HG02840 (cell line): ENCODE measurements around the gene IQSEC1.
A peak's percentile ranks its signal among the peaks of the same experiment; 100 is the strongest.

ENCODE experiments used
- ATAC-seq: cut with Tn5 transposase; IDR thresholded peaks from one replicate; pipeline ENCODE4 v1.9.1; 2021; ENCODE audit warnings: mild to moderate bottlenecking, moderate library complexity, moderate number of reproducible peaks; ENCODE audit not compliant: unreplicated experiment, low FRiP score

IQSEC1 gene

DNA sequence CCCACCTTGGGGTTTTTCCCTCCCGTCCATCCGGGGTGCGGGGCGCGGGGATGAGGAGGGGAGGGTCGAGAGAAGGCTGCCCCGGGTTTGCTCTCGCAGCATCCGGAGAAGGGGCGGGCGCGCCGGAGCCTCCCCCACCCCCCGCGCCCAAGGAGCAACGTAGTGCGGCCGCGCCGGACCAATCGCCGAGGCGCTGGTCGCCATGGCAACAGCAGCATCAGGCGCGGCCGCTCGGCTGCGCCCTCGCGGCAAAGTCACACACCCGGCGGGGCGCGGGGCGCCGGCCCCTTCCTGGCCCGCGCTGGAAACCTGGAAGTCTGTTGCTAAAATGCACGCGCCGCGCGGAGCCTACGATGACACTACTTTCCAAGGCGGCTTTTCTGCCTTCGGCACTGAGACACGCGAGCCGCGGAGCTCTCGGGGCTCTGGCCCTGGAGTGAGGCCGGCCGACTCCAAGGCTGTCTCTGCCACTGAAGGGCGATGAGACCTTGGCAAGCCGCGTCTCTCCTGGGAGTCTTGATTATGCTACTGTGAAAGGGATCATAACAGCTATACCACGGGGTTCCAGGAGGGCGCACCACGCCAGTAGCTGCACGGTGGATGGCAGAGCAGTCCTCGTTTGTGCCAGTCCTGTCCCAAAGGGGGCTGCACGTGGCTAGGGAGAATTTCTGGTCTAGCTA, at the start of gene IQSEC1:
Gene IQSEC1 (minus strand): TSS at position 104 of the 680 bp plus-strand sequence. CDS start 415 bp downstream, outside the sequence.
- no peak for ATAC-seq

DNA sequence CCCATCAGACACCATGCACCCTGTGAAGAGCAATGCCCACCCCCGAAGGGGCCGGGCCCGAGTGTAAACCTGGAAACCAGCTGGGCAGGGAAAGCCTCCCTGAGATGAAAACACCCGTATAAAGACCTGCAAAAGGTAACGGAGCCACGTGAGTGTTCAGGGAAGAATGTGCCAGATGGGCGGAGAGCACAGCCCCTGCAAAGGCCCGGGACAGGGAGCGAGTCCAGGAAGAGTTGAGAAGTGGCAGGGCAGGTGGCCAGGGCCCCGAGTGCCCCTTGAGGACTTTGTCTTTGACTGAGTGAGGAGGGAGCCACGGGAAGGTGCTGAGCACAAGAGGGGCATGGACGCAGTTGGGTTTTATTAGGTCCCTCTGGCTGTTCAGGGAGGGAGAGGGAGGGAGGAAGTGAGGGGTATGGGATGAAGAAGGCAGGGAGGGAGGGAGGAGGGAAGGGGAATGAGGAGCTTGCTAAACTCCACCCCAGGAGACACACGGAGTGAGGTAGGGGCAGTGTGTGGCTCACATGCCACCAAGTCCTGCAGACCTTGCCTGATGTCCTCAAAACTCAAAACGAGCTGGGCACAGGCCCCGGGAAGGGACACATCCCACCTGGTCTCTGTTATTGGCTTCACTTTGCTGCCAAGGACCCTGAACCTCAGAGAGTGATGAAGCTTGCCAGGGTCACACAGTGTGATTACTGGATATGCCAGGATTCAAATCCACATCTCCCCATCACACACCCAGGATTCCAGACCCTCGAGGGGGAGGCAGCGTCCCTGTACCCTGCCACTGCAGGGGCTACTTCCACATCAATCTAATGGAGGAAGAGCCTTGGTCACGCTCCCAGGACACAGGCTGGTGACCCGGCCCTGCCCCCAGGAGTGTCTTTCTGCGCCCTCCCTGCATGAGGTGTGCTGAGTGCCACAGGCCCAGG, 49.1 kb upstream of the IQSEC1 start:
- no peak for ATAC-seq

DNA sequence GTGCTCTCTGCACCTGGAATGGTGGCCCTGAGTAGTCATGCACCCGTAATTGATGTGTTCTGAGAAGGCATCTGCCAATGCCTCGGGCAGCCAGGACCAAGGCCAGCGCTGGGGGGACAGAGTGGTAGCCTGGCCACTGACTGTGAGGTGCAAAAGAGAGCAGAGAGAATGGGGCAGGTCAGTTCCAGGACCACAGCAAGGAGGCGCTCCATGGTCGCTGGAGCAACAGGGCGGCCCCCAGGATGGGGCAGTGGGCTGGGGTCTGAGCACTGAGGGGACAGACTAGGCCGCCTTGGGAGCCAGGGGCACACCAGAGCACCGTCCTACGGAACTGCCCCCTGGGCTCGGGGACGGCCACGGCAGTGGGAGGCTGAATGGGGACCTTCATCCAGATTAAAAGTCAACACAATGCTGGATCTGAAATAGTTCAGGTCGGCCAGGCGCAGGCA, 48.3 kb upstream of the IQSEC1 start:
- ATAC-seq, result no peak

DNA sequence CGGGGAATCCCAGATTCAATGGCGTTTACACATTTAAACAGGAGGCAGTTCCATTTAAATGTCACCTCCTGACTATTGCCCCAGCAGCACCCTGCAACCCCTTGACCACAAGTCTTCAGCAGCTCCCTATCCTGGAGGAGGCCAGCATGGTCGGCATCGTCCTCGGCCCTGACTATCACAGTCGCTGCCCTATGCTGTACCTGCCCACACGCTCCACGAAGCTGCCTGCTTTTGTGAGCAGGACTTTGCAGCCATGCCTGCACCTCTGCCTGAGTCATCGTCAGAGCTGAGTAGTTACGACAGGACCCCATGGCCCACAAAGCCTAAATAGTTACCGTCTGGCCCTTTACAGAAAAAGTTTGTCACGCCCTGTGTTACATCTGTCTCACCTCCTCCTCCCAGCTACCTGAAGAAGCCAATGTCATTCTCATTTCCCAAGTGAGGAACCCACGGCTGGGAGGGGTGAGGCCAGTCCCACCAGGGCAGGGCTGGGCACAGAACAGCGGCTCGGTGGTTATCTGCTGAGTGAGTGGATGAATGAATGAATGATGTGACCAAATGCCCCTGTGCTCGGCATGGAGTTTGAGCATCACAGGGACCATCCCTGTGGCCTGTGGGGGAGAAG, 47.8 kb upstream of the IQSEC1 start:
- ATAC-seq, result no peak

DNA sequence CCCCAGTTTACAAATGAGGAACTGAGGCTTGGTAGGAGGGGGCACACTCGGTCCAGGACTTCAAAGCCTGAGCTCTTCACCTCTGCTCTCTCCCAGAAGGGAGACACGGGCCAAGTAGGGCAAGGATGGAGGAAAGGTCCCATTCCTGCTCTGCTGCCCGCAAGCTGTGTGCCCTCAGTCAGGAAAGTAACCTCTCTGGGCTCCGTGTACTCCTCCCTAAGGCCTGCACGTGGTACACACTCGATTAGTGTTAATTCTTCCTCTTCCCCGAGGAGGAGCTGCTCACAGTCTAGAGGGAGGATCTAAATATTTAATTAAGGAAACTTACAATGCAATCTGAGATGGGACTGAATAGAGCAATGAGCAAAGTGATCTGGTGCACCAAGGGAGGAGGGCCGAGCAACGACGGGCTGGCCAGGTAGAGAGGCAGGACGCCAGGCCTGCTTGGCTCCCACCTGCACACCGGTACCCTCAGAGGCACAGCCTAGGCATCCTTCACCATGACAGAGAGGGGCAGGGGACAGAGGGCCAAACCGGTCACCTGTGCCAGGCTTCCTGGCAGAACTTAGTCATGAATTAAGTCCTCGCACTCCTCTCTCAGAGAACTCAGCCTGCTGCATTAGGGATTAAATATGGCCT, 47.2 kb upstream of the IQSEC1 start:
- ATAC-seq, result no peak

DNA sequence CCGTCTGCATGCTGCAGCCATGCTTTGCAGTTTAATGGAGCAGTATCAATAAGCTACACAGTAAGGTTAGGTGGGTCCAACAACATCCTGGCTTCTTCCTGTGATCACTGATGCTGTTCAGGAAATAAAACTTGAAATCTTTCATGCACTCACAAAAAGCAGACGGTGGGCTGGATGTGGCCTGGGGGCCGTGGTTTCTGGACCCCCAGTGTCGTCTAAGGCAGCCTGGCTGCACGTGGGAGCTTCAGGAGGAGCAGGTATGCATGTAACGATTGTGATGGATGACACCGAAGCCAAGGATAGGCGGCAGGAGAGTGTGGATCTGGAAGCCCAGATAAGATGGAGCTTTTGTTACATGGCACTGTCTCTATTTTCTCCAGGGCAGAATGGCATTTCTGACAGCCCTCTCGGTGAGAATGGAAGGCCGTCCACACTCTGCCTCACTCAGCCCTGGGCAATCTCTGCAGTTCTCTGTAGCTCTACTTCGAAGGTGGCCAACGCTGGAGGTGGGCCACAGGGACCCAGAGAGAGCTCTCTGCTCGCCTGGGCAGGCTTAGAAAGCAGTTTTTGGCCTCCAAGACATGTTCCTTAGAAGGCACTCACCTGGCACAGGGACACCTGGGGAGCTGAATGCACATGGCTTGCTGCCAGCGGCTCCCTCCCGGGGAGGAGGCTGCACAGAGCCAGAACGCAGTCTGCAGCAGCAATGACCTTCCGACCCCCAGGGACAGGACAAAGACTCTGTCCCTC, 46.4 kb upstream of the IQSEC1 start:
- ATAC-seq, result no peak

DNA sequence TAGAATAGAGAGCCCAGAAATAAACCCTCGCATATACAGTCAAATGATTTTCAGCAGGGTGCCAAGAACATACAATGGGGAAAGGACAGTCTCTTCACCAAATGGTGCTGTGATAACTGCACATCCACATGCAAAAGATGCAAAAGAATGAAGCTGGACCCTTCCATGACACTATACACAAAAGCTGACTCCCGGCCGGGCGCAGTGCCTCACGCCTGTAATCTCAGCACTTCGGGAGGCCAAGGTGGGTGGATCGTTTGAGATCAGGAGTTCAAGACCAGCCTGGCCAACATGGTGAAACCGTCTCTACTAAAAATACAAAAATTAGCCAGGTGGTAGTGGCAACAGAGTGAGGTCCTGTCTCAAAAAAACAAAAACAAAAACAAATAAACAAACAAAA, 43.2 kb upstream of the IQSEC1 start:
- ATAC-seq, result no peak

DNA sequence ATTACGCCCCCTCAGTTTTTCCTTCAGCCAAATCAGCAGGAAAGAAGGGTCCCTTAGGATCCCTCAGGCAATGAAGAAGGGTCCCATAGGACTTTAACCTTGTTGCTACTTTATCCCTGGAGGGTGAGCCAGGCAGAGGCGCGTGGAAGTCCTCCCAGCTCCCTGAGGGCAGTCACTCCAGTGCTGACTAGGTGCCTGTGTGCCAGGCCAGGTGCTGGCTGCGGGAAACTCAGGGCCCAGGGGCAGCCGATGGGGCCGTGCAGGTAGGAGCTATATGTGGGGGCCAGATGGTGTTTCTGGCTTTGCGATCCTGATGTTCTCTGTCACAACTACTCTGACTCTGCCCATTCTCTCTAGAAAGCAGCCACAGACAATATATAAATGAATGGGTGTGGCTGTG, 42.8 kb upstream of the IQSEC1 start:
- ATAC-seq, result no peak

DNA sequence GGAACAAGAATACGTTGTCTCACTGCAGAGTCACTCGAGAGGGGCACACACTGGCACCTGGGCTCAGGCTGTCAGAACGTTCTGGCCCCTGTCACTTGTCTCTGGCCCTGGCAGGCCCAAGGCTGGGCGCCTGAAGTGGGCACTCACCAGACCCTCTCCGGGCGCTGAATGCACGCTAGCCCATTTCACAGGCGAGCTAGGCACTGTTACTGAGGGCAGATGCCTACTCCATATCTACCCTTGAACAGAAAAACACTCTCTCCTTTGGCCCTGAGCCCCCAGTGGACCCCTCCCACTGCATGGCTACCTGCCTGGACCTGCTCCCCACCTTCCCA, 42.3 kb upstream of the IQSEC1 start:
- no peak for ATAC-seq

DNA sequence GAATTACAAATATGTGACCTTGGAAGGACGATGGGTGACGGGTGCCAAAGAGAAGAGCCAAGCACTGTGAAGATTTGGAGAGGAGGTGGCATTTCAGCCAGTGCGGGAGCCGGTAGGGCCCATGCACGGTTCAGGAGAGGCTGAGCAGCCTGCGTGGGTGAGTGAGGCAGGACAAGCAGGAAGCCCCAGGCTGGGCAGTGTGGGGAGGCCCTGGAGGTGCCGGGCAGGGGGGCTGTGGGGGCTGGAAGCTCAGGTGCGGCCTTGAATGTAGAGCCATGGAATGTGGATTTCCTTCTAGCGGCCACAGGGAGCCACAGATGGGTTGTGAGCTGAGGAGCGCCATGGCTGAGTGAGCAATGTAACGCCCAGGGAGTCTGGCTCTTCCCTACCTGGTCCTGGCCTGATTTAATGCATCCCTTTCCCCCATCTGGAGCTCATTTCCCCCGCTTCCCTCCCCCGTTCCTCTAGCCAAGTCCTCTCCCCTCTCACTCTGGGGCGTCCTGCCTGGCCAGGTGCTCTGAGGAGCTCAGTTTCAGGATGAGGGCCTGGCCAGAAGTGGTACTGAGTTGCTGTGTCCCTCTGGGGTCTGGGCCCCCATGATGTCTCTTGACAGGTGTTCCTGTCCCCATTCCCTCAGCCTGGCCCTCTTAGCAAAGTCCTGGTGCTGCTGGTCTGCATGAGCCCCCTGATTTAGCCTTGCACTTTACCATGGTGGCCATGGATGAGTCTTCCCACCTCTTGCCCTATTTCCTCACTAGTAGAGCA, 41.8 kb upstream of the IQSEC1 start:
- ATAC-seq, result no peak

DNA sequence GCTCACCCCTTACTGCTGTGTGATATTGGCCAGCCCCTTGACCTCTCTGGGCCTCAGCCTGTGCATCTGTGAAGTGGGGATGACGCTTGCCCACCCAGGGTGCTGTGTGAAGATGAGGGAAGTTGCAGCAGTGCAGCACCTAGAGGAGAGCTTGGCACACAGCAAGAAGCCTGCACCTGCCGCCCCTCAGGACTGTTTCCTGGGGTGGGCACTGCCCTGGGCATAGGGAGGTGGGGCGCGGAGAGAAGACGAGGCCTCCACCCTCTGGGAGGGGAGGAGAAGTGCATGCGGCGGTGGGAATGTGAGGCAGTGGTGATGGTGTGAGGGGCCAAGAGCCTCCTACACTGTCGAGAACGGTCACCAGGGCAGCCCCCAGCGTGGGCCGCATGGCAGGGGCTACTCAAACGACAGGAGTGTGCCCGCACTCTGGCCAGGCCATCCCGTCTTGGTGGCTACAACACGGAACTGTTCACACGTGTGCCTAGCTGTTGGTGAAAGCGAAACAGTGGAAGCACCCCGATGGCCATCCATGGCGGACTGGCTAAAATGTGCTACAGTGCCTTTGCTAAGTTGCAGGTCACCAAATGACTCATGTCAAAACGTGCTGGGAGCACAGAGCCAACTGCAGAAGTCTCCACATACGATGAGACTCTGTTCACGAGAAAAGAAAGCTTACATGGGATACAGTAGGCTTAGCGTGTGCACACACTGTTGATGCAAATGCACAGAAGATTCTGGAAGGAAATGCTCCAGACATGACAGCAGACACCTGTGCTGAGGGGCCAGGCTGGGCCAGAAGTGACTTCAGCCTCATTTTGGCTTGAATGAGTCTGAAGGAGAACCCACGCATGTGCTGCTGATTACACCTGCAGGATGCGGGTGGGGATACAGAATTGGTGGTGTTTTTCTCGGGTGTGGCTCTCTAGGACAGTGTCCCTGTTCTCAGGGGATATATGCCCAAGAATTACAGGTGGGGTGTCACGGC, 40.4 kb upstream of the IQSEC1 start:
- no peak for ATAC-seq

DNA sequence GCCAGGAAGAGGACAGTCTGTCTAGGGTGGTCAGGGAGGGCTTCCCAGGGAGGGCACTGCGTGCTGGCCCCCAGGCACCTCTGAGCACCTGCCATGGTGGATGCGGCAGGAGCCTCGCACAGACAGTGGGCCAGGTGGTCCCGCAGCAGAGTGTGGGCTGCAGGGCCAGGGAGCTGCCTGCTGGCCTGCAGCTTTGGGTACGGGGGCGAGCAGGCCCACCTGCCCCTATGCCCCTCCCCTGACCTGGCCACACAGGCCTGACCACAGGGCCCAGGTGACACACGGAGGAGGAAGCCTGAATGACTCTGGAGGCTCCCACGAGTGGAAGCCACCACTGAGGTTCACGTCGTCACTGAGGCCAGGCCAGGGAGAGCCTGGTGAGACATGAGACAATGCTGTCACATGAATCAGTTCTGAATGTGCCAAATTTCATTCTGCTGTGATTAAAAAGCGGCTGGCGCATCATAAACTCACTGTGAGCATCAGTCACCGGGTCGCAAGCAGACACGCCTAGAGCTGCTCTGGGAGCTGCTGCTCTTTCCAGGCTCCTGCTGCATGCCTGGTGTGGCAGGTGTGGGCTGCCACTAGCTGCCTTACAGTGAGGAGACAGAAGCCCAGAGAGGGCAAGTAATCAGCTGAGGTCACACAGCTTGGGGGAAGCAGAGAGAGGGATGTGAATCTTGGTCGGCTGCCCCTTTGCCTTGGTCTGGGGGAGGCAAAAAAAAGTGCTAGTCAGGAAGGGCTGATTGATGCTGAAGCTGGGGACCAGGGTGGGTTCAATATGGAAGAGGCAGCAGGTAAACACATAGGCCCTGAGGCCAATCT, 39.5 kb upstream of the IQSEC1 start:
- ATAC-seq, result no peak

DNA sequence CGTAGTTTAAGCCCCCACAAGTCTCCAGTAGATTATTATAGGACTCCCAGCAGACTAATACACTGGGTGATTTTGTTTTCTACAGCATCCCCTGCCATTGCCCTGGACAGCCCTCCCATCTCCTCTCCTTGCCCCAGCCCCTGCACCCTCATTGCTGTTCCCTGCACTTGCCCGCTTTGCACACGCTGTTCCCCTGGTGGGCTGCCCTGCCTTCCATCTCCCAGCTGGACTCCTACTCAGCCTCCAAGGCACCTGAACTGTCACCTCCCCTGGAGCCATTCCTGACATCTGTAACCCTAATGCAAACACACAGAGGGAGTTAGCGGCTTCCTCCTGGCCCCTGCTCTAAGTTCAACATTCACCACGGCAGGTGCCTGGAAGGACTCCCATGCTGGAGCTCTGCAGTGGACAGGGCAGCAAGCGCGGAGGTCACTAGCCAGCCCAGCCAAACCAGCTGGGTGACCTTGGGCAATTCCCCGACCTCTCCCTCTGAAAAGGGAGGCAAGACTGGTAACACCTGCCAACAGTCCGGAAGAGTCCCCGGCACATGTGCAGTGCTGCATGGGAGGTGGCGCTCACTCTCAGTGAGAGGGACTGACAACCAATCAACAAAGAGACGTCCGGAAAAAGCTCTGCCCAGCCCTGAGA, 38.8 kb upstream of the IQSEC1 start:
- no peak for ATAC-seq

DNA sequence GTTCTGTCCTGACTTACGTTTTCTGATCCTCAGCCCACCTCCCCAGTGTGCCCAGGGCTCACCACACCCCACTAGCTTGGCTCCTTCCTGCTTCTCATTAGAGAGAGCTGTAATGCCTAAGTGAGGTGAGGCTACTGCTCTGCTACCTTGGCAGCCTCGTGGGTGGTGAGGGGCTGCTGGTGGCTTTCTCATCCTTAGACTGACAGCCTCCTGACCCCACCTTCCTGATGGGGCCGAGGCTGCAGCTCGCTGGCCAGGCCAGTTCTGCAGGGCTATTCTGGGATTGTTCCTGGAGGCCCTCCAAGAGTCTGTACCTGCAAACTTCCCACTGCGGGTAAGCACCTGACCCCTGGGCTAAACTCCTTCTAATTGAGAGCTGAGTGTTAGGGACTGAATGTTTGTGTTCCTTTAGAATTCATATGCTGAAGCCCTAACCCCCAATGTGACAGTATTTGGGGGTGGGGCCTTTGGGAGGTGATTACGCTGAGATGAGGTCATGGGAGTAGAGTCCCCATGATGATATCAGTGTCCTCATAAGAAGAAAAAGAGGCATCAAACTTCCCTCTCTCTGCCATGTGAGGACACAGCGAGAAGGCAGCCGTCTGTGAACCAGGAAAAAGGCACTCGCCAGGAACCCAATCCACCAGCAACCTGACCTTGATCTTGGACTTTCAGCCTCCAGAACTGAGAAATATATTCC, 38.1 kb upstream of the IQSEC1 start:
- ATAC-seq, result no peak

DNA sequence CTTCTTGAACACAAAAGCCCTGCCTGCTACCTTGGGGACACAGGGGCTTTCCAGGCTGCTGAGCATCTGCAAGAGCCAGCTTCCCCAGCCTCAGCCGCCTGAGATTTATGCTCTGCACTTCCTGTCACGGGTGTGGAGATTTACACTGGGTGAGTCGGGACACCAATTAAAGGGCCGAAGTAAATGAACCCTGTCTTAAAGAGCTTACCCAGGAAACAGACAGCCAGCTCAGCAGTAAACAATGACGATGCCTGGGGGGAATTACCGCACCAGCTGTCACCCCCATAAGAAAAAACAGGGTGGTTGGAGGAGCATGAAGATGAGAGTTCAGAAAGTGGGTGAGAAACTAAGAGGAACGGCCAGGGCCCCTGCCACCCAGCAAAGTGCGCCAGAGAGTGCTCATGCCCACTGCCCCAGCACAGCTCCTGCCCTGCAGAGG, 37.5 kb upstream of the IQSEC1 start:
- peak; percentile 58 for ATAC-seq

DNA sequence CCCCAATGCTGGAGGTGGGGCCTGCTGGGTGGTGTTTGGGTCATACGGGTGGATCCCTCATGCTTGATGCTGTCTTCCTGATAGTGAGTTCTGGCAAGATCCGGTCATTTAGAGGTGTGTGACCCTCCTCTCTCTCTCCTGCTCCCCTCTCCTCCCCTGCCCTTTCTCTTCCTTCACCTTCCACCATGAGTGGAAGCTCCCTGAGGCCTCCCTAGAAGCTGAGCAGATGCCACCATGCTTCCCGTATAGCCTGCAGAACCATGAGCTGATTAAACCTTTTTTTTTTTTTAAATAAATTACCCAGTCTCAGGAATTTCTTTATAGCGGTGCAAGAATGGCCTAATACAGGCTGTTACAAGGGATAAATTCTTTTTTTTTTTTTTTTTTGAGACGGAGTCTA, 36.3 kb upstream of the IQSEC1 start:
- no peak for ATAC-seq
